ENCODE results near the gene PTPRN2. TPM values are rescaled to one million over a fixed set of nuclear protein-coding genes. Genes with fewer than 3 reads are reported as not detected.
"Not testable (repeated sequence)": the region's sequence is repeated elsewhere in the genome, so short reads cannot be mapped to it uniquely, and the experiment has no call there.

The PTPRN2 gene
- total RNA-seq, 4 donors from 2014 or later: 14.9 to 34.3 (median 21.3) TPM

DNA sequence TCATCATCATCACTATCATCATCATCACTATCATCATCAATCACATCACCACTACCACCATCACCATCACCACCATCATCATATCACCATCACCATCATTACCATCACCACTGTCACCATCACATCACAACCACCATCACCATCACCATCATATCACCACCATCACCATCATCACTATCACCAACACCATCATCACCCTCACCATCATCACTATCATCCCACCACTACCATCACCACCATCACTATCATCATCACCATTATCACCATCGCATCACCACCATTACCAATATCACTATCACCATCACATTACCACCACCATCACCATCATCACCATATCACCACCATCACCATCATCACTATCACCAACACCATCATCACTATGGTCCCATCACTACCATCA lies 539.1 kb downstream of the PTPRN2 start:
- Histone ChIP-seq H3K27ac (no peak overlapping the region), H3K27me3 (no peaks in the 10 kb centered on the region), H3K4me1 (no peaks in the 10 kb centered on the region), H3K4me3 (no peak overlapping the region), H3K9me3 (peaks cover 0 to 4% (median 0%) of the 10 kb centered on the region in 4 donors), H3K36me3 (no peaks in the 10 kb centered on the region)
- no peak for DNase-seq
- TF ChIP-seq, protein P1, sequence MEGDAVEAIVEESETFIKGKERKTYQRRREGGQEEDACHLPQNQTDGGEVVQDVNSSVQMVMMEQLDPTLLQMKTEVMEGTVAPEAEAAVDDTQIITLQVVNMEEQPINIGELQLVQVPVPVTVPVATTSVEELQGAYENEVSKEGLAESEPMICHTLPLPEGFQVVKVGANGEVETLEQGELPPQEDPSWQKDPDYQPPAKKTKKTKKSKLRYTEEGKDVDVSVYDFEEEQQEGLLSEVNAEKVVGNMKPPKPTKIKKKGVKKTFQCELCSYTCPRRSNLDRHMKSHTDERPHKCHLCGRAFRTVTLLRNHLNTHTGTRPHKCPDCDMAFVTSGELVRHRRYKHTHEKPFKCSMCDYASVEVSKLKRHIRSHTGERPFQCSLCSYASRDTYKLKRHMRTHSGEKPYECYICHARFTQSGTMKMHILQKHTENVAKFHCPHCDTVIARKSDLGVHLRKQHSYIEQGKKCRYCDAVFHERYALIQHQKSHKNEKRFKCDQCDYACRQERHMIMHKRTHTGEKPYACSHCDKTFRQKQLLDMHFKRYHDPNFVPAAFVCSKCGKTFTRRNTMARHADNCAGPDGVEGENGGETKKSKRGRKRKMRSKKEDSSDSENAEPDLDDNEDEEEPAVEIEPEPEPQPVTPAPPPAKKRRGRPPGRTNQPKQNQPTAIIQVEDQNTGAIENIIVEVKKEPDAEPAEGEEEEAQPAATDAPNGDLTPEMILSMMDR (IDR thresholded peaks at IDR 0.05): no peak
- TF ChIP-seq POLR2A (IDR thresholded peaks at IDR 0.05): no peak

DNA sequence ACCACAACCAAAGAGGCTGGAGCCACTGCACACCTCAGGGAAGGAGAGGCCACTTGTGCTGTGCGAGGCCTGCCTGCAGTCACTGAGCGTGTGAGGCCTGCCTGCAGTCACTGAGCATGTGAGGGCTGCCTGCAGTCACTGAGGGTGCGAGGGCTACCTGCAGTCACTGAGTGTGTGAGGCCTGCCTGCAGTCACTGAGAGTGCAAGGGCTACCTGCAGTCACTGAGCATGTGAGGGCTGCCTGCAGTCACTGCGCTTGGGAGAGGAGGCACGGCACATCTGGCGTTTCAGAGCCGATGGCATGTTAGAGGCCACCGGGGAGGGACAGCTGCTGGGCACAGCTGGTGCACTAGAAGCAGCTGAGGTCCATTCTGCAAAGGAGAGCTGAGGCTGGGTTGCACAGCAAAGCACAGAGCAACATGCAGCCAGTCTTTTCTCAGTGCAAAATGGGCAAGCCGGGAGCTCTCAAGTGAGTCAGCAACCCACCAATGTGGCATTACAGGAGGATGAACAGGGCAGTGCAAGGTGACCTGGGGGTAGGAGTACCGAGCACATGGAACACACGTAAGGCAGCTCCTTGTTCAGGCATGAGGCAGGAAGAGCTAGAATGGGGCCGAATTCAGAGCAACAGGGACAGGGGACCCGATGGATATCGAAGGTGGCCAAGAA lies 540.1 kb downstream of the PTPRN2 start:
- Histone ChIP-seq H3K36me3 (no peaks in the 10 kb centered on the region), H3K27me3 (no peaks in the 10 kb centered on the region), H3K4me3 (no peak overlapping the region), H3K4me1 (no peaks in the 10 kb centered on the region), H3K27ac (no peak overlapping the region), H3K9me3 (peaks cover 0 to 4% (median 0%) of the 10 kb centered on the region in 4 donors)
- TF ChIP-seq POLR2A (IDR thresholded peaks at IDR 0.05): no peak
- TF ChIP-seq, protein P1 (IDR thresholded peaks at IDR 0.05): no peak
- peak in 2 of 3 donors; percentile 18 for DNase-seq

DNA sequence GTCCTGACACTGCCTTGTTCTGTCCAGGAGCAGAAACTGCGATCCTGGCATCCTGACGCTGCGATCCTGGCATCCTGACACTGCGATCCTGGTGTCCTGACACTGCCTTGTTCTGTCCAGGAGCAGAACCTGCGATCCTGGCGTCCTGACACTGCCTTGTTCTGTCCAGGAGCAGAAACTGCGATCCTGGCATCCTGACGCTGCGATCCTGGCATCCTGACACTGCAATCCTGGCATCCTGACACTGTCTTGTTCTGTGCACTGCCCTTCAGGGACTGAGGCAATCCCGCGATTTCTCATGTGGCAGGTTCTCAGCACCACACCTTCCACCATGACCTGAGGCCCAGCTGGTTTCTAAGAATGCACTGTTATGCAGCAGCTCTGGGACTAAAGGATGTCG lies 541.4 kb downstream of the PTPRN2 start:
- peak in 1 of 3 donors; percentile 1 for DNase-seq
- H3K4me3 ChIP-seq, H3K4me1 ChIP-seq, H3K27ac ChIP-seq, H3K9me3 ChIP-seq, H3K27me3 ChIP-seq, H3K36me3 ChIP-seq: not testable (repeated sequence)

- DNase-seq: peak in 2 of 3 donors; percentile 4 to 10
- TF ChIP-seq, protein P1 (IDR thresholded peaks at IDR 0.05): no peak
- TF ChIP-seq POLR2A (IDR thresholded peaks at IDR 0.05): no peak
- Histone ChIP-seq H3K9me3 (peaks cover 0 to 4% (median 1%) of the 10 kb centered on the region in 4 donors), H3K4me1 (no peaks in the 10 kb centered on the region), H3K4me3 (no peak overlapping the region), H3K36me3 (no peaks in the 10 kb centered on the region), H3K27ac (no peak overlapping the region), H3K27me3 (no peaks in the 10 kb centered on the region)
These were observed 543.2 kb downstream of the PTPRN2 start for GRCh38 chr7:158044482-158044823.

GRCh38 chr7:158043551-158044481 lies 543.8 kb downstream of the PTPRN2 start:
- Histone ChIP-seq H3K4me1 (no peaks in the 10 kb centered on the region), H3K9me3 (peaks cover 0 to 9% (median 2%) of the 10 kb centered on the region in 4 donors), H3K36me3 (no peaks in the 10 kb centered on the region), H3K4me3 (no peak overlapping the region), H3K27ac (no peak overlapping the region), H3K27me3 (no peaks in the 10 kb centered on the region)
- TF ChIP-seq, protein P1 (IDR thresholded peaks at IDR 0.05): no peak
- DNase-seq: peak in 2 of 3 donors; percentile 11 to 17
